ENCODE data around the gene GTF2F1.
"Not testable (repeated sequence)": the region's sequence is repeated elsewhere in the genome, so short reads cannot be mapped to it uniquely, and the experiment has no call there.

GTF2F1 gene

DNA sequence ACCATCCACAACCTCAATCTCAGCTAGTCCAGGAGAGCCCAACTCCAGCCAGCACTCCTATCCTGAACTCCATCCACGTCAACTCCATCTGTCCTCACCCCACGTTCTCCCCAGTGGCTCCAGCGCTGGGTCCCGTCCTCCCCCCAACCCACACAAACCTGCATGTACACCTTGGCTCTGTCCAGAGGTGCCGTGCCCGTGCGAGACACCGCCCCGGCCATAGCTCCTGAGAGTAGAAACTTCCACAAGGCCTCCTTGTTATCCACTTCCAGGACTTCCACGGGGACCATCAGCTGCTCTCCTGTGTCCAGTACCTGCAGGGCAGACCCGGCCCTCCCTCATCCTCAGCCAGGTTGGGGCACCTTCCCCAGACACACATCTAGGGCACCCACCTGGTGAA, 38.9 kb upstream of the GTF2F1 start:
- H3K4me3 ChIP-seq (ENCODE audit: low read depth, low read length), result no peak overlapping the region
- TF ChIP-seq, protein P1, sequence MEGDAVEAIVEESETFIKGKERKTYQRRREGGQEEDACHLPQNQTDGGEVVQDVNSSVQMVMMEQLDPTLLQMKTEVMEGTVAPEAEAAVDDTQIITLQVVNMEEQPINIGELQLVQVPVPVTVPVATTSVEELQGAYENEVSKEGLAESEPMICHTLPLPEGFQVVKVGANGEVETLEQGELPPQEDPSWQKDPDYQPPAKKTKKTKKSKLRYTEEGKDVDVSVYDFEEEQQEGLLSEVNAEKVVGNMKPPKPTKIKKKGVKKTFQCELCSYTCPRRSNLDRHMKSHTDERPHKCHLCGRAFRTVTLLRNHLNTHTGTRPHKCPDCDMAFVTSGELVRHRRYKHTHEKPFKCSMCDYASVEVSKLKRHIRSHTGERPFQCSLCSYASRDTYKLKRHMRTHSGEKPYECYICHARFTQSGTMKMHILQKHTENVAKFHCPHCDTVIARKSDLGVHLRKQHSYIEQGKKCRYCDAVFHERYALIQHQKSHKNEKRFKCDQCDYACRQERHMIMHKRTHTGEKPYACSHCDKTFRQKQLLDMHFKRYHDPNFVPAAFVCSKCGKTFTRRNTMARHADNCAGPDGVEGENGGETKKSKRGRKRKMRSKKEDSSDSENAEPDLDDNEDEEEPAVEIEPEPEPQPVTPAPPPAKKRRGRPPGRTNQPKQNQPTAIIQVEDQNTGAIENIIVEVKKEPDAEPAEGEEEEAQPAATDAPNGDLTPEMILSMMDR (IDR thresholded peaks at IDR 0.05; ENCODE audit: low read depth, low read length, missing control alignments), result no peak
- no peak for DNase-seq (ENCODE audit: low read depth)

GRCh38 chr19:6429419-6430221, 36.7 kb upstream of the GTF2F1 start:
- no peak overlapping the region for H3K4me3 ChIP-seq (ENCODE audit: low read depth, low read length)
- TF ChIP-seq, protein P1 (IDR thresholded peaks at IDR 0.05; ENCODE audit: low read depth, low read length, missing control alignments), result no peak
- DNase-seq (ENCODE audit: low read depth), result no peak

DNA sequence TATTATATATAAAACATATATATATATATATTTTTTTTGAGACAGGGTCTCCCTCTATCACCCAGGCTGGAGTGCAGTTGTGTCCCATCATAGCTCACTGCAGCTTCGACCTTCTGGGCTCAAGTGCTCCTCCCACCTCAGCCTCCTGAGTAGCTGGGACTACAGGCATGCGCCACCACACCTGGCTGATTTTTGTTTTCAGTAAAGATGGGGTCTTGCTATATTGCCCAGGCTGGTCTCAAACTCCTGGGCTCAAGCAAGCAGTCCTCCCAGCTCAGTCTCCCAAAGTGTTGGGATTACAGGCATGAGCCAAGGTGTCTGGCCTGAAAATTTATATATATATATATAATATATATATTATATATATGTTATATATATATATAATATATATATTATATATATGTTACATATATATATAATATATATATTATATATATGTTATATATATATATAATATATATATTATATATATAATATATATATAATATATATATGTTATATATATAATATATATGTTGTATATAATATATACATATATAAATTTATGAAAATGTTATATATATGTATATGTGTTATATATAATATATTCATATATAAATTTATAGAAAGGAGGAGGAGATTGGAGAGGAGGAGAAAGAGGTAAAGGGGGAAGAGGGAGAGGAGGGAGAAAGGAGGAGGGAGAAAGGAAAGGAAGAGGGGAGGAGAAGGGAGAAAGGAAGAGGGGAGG, 35.9 kb upstream of the GTF2F1 start:
- DNase-seq (ENCODE audit: low read depth), result not testable (repeated sequence)

GRCh38 chr19:6427131-6427530, 34.2 kb upstream of the GTF2F1 start:
- H3K4me3 ChIP-seq (ENCODE audit: low read depth, low read length), result no peak overlapping the region
- DNase-seq (ENCODE audit: low read depth), result no peak
- TF ChIP-seq, protein P1 (IDR thresholded peaks at IDR 0.05; ENCODE audit: low read depth, low read length, missing control alignments), result no peak

More for the DNA sequence above, 35.9 kb upstream of the GTF2F1 start:
- H3K4me3 ChIP-seq (ENCODE audit: low read depth, low read length), result not testable (repeated sequence)

- TF ChIP-seq, protein P1 (IDR thresholded peaks at IDR 0.05; ENCODE audit: low read depth, low read length, missing control alignments), result peak; percentile 31
- DNase-seq (ENCODE audit: low read depth), result no peak
- H3K4me3 ChIP-seq (ENCODE audit: low read depth, low read length), result peak overlapping the region; percentile 23
These were observed 33.0 kb upstream of the GTF2F1 start for GRCh38 chr19:6425732-6426620.

DNA sequence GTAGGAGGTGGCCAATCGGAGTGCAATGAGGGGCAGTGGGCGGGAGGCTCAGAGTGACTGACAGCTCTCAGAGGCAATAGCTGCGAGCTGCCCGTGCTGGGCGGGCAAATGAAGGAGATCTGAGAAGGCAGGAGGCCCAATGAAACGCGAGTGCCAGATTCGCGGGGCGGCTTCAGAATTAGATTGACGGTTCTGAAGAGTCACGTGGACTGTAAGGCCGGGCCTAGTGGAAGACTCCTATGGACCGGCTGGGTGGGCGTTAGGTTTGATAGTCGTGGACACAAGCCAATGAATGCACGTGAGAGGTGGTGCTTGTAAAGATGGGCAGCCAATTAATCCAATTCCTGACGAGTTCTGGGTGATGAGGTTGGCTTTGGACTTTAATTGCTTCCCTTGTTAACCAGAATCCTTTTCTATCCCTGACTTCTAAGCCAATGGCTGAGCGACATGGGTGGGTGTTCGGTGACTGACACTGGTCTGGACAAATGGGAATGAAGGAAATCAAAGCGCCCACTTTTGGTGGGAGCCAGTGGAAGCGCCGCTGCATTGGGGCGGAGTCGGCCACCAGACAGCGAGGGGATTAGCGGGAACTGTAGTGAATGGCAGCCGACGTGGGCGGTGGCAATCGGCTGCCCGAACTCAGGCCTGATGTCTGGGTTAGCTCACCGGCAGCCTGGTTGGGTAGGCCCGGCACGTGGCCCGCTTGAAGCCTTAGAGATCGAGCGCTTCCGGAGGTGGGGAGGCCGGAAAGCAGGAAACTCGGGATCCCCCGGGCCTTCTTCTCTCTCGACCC, 32.2 kb upstream of the GTF2F1 start:
- peak overlapping the region; percentile 23 for H3K4me3 ChIP-seq (ENCODE audit: low read depth, low read length)
- peak; percentile 100 for DNase-seq (ENCODE audit: low read depth)
- TF ChIP-seq, protein P1 (IDR thresholded peaks at IDR 0.05; ENCODE audit: low read depth, low read length, missing control alignments), result no peak

Data from GM12864 (cell line).